HG02588 (cell line): ENCODE measurements around the gene XRCC3.

Experiments
- ATAC-seq: cut with Tn5 transposase; IDR thresholded peaks from one replicate; pipeline ENCODE4 v1.9.1; 2021; ENCODE audit warnings: mild to moderate bottlenecking, moderate library complexity; ENCODE audit not compliant: unreplicated experiment

The XRCC3 gene

GRCh38 chr14:103715052-103716000 lies at the start of gene XRCC3, which contains the start of gene ZFYVE21:
Gene XRCC3 (minus strand): TSS chr14:103715451. CDS start chr14:103711087, 4,364 bp downstream.
Gene ZFYVE21 (plus strand): TSS chr14:103715810. CDS start chr14:103715842, 32 bp downstream.
- peak; percentile 94 for ATAC-seq

GRCh38 chr14:103763730-103764488 lies 48.7 kb upstream of the XRCC3 start:
- ATAC-seq, result no peak

DNA sequence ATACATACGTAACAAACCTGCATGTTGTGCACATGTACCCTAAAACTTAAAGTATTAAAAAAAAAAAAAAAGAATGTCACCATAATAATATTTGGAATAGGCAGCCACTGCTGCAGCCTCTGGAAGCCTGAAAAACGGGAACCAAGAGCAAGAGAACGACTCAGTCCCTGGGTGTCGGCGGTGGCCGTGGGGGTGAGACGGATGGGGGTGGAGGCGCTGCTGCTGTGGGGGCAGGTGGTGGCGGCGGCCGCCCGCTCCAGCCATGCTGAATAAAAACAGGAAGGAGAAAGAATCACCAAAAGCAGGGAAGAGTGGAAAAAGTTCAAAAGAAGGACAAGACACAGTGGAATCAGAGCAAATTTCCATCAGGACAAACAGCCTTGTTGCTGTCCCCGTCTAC lies 47.3 kb upstream of the XRCC3 start:
- ATAC-seq, result no peak

DNA sequence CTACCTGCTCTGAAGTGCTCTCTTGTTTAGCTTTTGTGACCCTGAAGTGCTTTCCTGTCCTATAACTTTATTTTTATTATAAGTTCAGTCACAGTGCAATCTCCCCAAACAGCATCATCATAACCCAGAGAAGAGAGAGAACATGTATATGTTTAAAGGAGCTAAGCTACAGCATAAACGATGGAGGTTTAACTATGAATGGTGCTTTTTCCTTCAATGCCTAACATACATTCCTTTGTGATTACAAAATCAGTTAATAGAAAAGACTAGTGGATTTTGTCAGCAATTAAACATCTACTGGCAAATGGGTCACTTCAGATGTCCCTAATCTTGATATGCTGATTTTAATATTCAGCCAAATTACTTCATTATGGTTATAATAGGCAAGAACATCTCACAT lies 46.8 kb upstream of the XRCC3 start:
- ATAC-seq, result no peak

DNA sequence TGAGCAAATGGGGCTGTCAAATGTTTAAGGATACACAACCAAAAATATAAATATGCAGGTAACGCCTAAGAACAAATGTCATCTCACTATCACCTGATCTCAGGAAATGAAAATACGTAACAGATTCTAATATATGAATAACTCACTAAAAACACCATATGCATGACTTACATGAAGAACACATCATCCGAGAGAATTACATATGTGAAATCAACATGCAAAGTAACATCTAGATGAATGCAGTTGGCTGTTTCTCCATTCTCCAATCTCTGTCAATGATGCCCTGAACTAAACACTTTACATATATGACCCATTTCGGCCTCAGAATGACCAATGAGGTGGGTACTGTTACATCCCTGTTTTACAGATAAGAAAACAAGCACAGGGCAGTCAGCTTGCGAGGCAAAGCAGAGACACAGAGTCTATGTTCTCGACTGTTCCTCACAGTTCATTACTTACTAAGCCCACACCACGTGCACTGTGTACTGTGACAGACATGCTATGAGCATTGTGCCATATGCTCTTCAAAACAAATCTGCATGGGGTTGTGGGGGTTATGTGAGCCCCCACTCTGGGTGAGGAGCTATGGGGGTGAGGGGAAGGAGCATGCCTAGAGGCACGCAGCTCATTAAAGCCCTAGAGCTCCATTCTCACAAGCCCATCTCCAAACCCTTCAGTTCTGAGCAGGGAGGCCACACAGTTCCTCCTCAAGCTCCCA lies 43.0 kb upstream of the XRCC3 start:
- no peak for ATAC-seq

DNA sequence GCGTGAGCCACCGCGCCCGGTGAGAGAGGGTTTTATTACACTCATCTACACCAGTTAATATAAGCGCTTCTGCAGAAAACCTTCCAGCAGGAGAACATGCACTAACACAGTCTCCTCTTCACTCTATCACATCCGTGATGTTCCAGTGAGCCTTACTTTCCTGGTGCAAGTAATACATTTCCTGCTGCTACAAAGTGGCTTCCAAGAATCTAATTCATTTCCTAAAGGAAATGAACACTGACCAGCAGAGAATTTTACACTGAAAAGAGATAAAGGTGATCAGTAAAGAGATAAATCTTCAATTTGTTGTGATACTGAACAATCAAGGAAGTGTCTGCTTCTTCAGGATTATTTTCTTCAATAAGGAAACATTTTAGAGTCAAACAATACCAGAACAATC lies 39.8 kb upstream of the XRCC3 start:
- no peak for ATAC-seq

- no peak for ATAC-seq
Measured at GRCh38 chr14:103753774-103754173, 38.5 kb upstream of the XRCC3 start.

DNA sequence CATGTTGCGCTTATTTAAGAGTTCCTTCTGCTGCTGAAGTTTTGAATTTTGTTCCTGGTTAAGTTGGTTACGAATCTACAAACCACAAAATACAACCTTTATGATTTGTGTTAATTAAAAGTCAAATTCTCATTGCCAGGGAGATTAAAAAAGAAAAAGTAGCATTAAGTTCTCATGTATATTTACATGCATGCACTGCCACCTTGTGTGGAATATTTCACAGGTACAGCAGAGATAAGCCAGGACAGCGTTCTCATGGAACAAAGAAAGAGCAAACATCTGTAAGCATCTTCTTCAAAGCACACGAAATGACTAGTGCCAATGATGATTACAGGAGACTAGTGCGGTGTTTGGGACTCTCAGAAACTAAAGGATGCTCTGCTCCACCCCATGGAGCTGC lies 34.6 kb upstream of the XRCC3 start:
- ATAC-seq, result no peak

- no peak for ATAC-seq
Measured at GRCh38 chr14:103749452-103749851, 34.2 kb upstream of the XRCC3 start.

DNA sequence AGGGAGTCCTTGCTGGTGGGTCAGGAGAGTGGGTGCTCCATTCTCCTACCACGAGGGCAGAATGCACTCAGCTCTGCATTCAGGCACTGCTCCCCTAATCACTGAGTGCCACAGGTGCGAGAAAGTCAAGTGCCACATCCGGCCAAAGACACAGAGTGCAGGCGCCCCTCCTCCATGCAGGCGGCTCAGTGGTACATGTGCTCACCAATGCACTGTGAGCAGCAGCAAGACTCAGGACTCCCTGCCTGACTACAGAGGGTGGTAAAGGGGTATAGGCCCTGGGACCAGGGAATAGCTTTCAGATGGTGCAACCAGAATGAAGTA lies 33.2 kb upstream of the XRCC3 start:
- ATAC-seq, result no peak

DNA sequence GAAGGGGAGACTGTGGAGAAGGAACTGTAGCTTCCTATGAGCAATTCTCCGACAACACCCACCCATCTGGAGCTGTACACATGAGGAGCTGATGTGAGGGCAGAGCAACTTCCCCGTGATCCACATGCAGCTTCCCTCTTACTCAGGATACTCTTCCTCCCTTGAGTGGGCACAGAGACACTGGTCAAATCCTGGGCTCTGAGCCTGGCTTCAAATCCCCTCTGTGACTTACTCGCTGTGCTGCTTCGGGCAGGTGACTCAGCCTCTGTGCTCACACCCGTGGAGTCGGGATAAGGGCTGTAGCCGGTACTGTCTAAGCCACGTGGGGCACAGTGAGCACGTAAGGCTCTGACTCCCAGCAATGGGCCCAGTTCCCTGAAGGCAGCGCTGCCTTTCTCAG lies 31.4 kb upstream of the XRCC3 start:
- no peak for ATAC-seq

GRCh38 chr14:103745424-103745823 lies 30.2 kb upstream of the XRCC3 start:
- no peak for ATAC-seq

DNA sequence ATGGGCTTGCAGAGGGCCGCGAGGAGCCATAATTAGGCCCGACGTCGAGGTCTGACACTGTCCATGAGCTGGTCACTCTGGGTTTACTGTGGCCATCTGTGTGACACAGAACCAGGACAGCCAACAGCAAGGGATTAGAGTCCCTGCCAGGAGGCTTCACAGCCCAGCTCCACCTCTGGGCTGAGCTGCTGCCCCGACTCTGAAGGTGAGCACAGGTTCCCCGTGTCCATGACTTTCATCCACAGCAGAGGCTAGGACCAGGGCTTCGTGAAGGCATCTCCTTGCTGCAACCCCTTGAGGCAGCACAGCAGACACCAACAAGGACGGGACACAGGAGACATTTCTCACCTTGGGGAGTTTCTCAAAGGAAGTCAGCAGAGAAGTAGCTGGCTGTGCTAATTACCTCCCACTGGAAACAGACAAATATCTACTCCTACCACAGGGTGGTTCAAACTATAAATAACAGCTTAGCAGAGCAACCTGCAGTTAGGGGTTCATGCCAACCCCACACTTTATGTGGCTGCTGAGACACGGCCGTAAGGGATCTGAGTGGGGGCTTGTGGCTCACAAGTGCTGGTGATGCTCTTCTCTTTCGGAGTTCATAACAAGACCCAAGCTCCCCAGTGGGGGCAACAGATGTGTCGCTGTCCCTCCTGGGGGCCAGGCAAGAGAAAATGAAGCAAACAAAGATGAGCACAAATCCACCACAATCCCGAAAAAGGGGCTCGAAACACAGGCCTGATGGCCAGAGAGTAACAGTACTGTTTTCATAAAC lies 29.6 kb upstream of the XRCC3 start:
- ATAC-seq, result no peak

GRCh38 chr14:103743691-103744090 lies 28.4 kb upstream of the XRCC3 start:
- no peak for ATAC-seq

- ATAC-seq, result no peak
Measured at GRCh38 chr14:103742499-103743255, 27.4 kb upstream of the XRCC3 start.

- no peak for ATAC-seq
Measured at GRCh38 chr14:103741876-103742275, 26.6 kb upstream of the XRCC3 start.

DNA sequence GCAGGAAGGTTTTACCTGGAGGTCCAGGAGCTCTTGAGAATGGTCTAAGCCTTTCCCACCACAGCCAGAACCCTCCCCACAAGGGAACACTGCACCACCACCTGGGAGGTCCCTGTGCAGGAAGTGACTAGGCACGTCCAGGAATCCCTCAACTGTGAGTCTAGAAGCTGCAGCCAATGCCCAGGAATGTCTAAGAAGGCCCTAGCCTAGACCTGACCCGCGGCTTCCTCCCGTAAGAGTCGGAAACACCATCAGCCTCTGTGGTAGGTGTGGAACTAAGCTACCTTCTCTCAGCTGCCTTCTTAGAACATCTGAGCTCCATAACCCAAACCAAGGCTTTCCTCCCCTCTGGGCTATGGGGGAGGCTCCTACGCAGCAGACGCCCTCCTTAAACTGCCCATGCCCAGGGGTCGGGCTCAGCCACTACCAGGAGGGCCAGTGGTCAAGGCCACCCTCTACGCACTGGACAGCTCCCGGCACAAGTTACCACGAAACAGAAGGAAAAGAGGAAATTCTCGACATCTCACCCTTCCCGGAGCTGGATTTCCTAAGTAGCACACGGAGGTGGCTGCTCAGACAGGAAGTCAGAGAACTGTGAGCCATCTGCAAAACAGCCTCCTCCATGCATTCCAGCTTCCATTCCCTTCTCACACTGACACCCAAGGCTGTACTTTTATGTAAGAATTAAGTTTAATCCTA lies 25.9 kb upstream of the XRCC3 start:
- ATAC-seq, result no peak

- ATAC-seq, result no peak
Measured at GRCh38 chr14:103739793-103740501, 24.7 kb upstream of the XRCC3 start.

- no peak for ATAC-seq
Measured at GRCh38 chr14:103739466-103739792, 24.2 kb upstream of the XRCC3 start.
